HG03108 (cell line): ENCODE data around the gene C9orf152.
"Not testable (repeated sequence)": the region's sequence is repeated elsewhere in the genome, so short reads cannot be mapped to it uniquely, and the experiment has no call there.

Experiments used
- ATAC-seq: cut with Tn5 transposase; IDR thresholded peaks from one replicate; pipeline ENCODE4 v1.9.1; 2021; ENCODE audit warnings: moderate library complexity; ENCODE audit not compliant: unreplicated experiment

Gene C9orf152, protein sequence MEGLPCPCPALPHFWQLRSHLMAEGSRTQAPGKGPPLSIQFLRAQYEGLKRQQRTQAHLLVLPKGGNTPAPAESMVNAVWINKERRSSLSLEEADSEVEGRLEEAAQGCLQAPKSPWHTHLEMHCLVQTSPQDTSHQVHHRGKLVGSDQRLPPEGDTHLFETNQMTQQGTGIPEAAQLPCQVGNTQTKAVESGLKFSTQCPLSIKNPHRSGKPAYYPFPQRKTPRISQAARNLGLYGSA

DNA sequence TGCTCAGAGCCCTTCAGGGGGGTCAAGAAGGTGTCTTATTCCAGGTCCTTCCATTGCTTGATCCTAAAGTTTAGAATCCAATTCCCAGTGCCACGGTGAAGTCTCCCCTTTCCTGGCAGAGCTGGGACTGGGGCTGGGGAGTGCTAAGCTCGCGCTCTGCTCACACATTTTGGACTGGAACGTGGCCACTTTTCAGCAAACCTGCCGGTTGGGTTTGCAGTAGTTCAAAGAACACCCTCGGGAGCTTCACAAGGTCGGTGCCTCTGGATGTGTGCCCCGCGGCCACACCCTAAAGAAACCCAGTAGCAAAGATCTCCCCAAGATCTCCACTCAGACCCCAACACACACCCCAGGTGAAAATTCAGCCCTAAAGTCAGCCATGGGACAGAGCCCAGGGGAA is at the start of gene C9orf152:
Gene C9orf152, minus strand, starts transcription at position 129 of the 400 bp plus-strand sequence. CDS start 580 bp downstream, outside the sequence.
- no peak for ATAC-seq

DNA sequence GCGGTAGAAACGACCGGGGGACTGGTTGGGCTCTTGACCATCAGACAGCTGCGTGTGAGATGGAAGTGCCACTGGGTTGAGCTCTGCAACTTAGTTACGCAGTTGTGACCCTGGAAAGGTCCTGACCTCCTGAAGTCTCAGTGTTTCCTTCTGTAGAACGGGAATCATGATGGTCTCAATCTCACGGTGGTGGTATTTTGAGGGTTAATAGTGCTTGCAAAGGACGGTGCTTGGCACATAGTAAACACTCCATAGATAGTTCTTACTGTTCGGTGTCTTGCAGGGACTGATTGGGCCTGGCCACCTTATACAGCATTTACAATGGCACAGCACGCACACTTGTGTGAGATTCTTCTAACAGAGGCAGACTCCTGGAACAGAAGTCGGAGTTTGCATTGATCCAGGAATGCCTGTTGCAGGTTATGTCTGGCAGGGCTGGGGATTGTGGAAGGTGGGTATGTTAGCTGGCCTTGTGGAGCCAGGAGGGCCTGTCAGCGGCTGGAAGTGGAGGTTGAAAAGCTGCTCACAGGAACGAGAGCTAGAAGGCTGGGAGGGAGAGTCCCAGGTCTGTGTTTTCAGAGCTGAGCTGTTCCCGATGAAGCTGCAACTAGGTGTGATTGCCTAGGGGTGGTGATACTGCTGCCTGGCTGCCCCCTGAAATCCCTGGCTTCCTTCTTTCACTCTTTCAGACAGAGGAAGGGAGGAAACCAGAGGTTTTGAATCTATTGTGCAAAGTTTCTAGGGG is 49.3 kb upstream of the C9orf152 start:
- ATAC-seq = no peak

DNA sequence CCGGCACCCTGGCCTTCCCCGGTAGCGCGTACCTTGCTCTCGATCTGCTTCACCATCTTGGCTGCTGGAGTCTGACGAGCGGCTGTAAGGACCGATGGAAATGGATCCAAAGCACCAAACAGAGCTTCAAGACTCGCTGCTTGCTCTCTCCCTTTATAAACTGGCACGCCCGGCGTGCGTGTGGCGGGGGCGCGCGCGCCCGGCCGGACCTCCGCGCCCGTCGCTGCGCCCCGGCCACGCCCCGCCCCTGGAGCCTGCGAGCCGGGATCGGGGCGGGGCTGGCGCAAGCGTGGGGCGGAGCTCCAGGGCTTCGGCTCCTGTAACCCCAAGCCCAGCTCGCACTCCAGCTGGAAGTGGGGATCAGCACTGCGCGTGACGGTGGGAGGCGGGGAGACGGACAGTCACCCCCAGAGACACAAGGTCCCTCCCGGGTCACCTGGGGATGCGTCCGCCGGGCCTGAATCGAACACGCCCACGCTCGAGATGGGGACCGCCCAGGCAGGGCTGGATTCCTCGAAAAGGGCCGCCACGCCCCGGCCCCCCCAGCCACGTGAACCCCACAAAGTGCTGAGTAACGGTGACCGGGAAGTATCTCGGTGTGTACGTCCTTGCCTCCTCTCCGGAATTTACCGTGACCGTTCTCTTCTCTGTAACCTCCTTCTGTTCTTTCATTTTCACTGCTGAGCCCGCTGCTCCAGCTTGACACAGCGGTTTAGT is 48.6 kb upstream of the C9orf152 start, which contains the start of gene TXN:
Gene TXN, minus strand, starts transcription at position 128 of the 717 bp plus-strand sequence. Its CDS starts 72 bp downstream, at position 56.
- ATAC-seq = peak; percentile 65

DNA sequence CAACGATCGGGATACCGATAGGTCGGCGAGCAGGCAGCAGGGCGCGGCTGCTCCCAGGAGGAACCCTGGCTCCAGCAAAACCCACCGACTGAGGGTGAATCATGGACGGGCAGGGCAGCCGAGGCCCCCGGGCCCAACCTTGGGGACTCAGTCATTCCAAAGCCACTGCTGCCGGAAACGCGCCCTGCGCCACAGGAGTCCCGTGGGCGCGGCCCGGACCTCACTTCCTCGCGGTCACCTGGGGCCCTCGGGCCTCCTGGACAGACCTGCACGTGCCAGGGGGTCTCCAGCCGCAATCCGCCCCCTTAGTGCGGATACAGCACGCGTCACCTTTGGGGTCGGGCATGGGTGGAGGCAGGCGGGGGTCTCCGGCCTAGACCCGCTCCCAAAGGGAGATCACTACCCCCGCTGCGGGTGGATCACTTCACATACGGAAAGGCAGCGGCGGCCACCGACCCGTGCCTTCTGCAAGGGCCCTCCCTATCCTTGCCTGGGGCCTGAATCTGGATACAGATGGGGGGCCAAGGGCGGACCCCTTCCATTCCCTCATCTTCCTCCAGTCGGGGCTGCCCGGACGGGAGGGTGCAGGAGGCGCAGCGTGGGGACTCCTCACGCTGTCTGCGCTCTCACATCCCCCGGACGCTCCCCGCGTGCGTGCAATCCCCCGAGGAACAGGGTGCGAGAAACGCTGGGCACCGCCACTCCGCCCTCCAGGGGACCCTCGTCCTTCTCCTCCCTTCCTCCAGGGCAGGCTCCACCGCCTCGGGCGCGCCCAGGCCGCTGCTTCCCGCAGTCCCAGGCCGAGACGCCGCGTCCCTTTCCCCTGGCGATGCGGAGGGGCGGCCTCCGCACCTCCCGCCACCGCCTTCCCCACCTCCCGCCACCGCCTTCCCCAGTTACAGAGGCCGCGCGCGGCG is 47.8 kb upstream of the C9orf152 start:
- ATAC-seq = peak; percentile 5

DNA sequence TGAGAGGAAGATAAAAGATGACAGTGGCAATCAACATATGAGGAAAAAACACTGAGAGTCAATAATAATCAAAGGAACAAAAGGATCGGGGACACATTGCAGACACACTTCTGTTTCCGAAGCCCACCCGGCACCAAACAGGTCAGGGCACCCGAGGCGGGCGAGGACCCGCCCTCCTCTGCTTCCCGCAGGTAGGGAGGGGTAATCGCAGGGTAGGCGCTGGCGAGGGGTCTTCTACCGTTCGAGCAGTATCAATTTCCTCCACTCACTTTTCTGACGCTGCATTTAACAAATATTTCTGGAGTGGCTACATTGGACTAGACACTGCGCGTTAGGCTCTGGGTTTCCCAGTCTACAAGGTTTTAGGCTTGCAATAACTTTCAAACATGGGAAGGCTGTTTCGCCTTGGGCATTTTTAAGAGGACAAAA is 47.1 kb upstream of the C9orf152 start:
- ATAC-seq = no peak

DNA sequence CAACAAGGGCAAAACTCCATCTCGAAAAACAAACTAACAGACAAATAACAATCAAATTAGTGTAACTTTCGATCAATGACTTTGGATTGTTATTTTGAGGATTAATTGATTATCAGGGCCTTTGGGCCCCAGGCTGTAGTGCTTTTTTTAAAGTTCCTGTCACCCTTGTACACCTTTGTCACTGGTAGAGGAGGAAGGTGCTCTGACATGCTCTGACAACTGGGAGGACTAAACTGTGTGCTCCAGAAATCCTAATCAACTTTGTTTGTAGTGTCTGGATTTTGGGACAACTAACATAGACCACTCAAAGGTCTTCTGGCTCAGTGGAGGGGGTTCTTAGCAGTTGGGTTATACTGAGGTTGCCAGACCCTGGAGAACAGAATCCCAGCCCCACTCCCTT is 46.5 kb upstream of the C9orf152 start:
- no peak for ATAC-seq

DNA sequence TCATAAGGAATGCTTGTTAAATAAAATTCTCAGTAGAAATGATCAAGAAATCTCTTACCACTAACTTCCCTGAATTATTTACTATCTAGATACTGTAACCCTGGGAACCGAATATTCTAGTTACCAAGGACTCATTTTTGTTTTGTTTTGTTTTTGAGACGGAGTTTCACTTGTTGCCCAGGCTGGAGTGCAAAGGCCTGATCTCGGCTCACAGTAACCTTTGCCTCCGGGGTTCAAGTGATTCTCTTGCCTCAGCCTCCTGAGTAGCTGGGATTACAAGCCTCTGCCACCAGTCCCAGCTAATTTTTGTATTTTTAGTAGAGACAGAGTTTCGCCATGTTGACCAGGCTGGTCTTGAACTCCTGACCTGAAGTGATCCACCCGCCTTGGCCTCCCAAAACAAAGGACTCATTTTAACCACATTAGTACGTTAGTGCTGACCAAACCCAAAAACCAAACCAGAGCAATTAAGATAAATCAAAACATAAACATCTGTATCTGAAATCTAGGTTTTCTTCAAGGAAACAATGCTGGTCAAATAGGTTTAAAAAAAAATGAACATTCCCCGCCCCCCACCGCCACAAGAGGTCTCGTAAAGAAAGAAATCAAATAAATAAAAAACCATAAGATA is 44.7 kb upstream of the C9orf152 start:
- ATAC-seq = no peak

DNA sequence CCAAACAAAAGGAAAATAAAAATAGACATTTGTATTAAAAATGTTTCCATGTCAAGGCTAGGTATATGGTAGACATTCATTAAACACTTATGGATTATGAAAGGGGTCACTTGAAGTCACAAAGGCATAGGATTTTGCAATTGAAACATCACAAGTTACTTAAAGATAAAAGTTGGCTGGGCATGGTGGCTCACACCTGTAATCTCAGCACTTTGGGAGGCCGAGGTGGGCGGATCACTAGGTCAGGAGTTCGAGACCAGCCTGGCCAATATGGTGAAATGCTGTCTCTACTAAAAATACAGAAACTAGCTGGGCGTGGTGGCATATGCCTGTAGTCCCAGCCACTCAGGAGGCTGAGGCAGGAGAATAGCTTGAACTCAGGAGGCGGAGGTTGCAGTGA is 43.8 kb upstream of the C9orf152 start:
- ATAC-seq = not testable (repeated sequence)

DNA sequence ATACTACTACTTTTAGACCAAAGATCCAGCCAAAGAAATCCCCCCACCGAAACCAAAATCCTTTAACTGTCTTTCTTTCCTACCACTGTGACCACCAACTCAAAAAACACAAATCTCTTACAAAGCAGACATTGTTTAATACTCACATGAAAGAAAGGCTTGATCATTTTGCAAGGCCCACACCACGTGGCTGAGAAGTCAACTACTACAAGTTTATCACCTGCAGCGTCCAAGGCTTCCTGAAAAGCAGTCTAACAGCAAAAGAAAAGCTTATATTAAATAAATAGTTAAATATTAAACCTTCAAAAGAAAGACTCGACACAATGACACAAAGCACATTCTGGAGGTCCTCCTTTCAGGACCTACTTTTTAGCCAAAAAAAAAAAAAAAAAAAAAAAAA is 43.3 kb upstream of the C9orf152 start:
- no peak for ATAC-seq

DNA sequence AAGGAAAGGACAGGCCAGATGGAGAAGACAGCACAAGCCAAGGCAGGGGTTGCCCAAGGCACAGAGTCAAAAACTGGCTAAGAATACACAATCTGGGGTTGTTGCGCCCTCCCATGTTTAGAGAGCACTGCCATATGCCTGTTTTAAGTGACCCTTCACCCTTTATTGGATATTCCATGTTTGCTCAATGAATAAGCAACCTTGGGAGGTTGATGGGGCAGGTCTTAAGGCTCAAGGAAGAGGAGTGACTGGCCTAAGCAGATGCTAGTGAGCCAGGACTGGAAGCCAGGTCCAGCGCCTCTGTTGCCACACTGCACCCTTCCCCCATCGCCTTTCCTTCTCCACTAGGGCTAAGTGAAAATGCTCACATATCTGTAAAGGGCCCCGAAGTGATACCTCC is 41.6 kb upstream of the C9orf152 start:
- no peak for ATAC-seq

DNA sequence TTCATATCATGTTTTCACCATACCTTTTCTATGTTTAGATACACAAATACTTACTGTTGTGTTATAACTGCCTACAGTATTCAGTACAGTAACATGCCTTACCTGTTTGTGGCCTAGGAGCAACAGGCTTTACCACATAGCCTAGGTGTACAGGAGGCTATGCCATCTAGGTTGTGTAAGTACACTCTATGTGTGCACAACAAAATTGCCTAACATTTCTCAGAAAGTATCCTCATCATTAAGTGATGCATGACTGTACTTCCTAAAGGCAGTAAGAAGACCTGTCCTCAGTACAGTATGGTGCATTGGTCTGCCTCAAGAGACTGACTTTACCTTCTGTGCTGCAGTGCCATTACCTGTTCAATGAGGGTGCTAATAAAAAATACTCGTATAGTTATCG is 40.4 kb upstream of the C9orf152 start:
- ATAC-seq = no peak

DNA sequence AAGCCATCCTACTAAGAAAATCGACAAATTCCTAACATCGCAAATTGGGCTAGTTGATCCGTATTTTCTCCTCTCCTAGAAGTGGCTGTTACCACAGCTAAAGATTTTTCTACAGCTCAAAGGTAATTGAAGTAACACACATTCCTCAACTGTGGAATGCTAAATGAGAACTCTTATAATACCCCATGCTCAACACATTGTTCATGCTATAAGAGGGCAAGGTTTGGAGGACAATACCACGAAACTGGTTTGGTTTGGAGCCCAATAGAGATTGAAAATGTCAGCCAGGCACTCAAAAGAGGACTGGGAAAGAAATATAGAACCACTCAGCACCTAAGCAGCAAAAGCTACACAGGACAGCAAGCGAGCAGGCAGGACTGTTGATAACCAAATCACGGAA is 38.3 kb upstream of the C9orf152 start:
- no peak for ATAC-seq

DNA sequence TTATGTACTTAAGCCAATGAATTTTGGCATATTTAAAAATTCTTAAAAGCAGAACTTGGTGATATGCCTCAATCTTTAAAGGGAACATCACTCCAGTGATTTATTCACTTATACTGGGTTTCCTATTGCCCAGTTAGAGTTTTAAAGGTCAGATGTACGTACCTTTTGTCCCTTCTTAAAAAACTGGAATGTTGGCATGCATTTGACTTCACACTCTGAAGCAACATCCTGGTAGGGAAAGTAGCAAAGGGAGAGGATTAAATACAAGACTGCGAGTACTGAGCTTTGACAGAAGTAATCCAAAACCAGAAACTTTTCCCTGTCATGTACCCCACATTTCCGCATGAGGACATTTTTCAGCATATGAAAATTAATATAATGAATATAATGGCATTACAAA is 36.7 kb upstream of the C9orf152 start:
- no peak for ATAC-seq

DNA sequence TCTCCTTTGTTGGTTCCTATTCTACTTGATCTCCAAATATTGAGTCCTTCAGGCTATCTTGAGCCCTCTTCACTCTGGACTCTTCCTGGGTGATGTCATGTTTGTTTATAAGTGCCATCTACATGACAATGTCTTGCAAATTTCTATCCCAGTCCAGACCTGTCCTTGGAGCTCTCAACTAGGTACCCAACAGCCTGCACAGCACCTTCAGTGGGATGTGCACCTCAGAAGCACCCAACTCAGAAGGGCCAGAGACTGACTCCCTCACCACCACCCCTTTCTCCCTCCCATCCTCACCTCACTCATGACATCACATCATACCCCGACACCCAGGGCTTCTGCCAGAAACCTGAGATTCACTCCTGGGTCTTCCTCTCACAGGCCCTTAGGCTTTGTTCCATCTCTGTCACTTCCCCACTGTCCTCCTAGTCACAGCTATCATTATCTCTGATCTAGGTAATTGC is 33.9 kb upstream of the C9orf152 start:
- ATAC-seq = no peak

DNA sequence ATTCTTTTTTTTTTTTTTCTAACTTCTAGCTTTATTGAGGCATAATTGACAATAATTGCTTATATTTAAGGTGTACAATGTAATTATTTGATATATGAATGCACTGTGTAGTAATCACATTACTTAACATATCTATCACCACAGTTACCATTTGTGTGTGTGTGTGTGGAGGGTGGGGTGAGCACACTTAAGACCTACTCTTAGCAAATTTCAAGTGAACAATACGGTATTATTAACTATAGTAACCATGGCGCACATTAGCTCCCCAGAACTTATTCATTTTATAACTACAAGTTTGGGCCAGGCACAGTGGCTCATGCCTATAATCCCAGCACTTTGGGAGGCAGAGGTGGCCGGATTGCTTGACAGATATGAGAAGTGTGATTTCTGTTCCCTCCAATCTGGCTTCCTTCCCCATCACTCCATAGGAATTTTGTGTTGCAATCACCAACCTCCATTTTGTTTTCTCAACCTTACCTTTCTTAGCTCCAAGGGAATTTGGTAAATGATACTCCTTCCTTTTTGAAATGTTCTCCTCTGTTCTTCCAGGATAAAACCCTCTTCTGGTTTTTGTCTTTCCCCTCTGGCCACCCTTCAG is 33.4 kb upstream of the C9orf152 start:
- no peak for ATAC-seq

DNA sequence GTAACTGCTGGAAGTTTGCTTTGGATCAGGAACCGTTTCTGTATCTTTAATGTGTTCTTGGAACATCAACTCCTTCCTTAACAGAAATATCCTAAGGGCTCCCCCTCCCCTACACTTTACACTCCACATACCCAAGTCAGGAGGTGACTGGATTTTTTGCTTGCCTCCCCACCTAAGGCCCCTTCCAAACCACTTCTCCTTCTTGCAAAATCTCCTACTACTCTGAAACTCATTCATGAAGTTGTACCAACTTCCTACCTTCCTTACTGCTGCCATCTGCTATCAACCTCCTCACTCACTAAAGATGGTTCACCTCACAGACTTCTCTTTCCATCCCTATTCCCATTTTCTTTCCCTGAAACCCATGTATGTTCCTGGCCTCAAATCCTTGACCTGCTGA is 32.2 kb upstream of the C9orf152 start:
- ATAC-seq = no peak

DNA sequence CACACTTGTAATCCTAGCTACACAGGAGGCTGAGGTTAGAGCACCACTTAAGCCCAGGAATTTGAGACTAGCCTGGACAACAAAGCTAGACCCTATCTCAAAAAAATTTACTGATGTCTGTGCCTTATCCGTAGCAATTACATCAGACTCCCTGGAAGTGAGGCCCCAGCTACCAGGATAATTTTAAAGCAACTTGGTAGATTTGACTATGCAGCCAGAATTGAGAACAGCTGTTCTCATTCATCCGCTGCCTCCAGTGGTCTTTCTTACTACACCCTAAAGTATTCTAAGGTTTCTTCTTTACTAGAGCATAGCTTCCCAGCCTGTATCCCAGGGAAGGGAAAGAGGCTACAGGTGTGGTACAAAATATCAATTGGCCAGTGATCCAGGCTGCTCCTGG is 20.4 kb upstream of the C9orf152 start:
- ATAC-seq = no peak

DNA sequence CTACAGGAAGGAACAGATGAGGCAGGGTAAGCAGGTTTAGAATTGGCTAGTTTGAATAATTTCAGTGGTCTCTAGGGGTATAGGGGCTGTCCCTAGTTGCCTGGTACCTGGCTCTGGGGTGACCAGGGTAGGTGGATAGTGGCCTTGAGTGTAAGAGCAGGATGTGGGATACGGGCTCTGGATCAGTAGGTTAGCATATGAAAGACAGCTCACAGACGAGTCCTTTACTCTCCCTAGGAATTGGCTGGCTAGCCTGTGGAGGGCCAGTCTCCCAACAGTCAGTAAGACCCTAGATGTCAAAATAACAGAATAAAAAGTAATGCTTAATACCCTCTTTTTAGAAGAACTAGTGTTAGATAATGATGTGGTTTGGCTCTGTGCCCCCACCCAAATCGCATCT is 16.6 kb upstream of the C9orf152 start:
- ATAC-seq = no peak

DNA sequence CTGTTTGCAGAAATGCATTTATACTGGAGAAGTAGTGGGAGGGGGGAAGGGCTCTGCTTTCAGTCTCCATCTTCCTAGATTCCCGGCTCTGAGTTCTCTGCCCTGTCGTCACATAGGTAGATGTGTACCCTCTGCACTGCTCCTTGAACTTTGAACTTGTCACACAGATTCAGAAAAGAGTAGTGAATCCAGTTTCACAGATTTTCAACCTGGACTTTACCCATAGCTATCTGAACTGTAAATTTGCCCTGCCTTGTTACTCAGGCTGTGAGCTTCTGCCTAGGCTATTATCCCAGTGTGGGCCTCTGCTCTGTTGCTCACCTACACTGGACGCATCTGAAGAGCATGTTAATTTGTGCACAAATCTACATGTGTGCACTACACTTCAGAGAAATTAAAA is 12.8 kb upstream of the C9orf152 start:
- ATAC-seq = no peak

DNA sequence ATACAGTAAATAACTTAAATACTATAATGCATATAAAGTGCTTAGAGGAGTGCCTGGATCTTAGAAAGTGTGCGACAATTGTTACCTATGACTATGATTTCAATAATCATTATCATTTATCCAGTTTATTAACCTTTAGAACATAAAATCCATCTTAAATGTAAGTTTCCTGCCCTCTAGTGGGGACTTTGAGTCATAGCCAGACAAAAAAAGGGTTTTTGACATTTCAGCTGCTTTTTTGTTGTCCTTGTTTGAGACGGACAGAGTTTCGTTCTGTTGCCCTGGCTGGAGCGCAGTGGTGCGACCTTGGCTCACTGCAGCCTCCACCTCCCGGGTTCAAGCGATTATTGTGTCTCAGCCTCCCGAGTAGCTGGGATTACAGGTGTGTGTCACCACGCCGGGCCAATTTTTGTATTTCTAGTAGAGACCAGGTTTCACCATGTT is 9.7 kb upstream of the C9orf152 start:
- ATAC-seq = no peak
